DOHH2 (cell line): ENCODE results near the gene COL9A2.
A peak's percentile ranks its signal among the peaks of the same experiment; 100 is the strongest.

Experiments used
- H3F3A ChIP-seq: fragments of 200-600 bp; sonication (generic), shearing (Covaris generic); 2 replicates; pipeline ENCODE4 v1.6.0; 2016; ENCODE audit warnings: antibody characterized with exemption, mild to moderate bottlenecking; ENCODE audit not compliant: control insufficient read depth, insufficient read depth
- H3K27ac ChIP-seq: fragments of 200-600 bp; sonication (generic); 2 replicates; pipeline ENCODE4 v1.5.1; 2014; ENCODE audit warnings: low read depth, mild to moderate bottlenecking, low read length, moderate library complexity
- H3K27me3 ChIP-seq: fragments of 200-600 bp; sonication (generic); 2 replicates; pipeline ENCODE4 v1.6.1; 2014; ENCODE audit warnings: mild to moderate bottlenecking, low read length, mixed read lengths; ENCODE audit not compliant: control insufficient read depth
- H3K36me3 ChIP-seq: fragments of 200-600 bp; sonication (generic); 2 replicates; pipeline ENCODE4 v1.6.1; 2014; ENCODE audit warnings: mild to moderate bottlenecking, low read length, moderate library complexity, mixed read lengths; ENCODE audit not compliant: control insufficient read depth
- H3K4me1 ChIP-seq: fragments of 200-600 bp; sonication (generic); 2 replicates; pipeline ENCODE4 v1.6.1; 2014; ENCODE audit warnings: mild to moderate bottlenecking, low read length, mixed read lengths; ENCODE audit not compliant: control insufficient read depth
- H3K4me2 ChIP-seq: fragments of 200-600 bp; sonication (generic); 2 replicates; pipeline ENCODE4 v1.6.0; 2014; ENCODE audit warnings: mild to moderate bottlenecking, low read length, moderate library complexity
- H3K4me3 ChIP-seq: fragments of 200-600 bp; sonication (generic); 2 replicates; pipeline ENCODE4 v1.5.1; 2014; ENCODE audit warnings: mild to moderate bottlenecking, low read length, mixed read lengths
- H3K79me2 ChIP-seq: fragments of 200-600 bp; sonication (generic); 2 replicates; pipeline ENCODE4 v1.6.1; 2014; ENCODE audit warnings: mild to moderate bottlenecking, low read length, mixed read lengths; ENCODE audit not compliant: control insufficient read depth
- H3K9me2 ChIP-seq: fragments of 200-600 bp; sonication (generic); replicated peaks from 2 replicates; pipeline ENCODE4 v1.6.1; 2014; ENCODE audit warnings: mild to moderate bottlenecking, low read length, mixed read lengths; ENCODE audit not compliant: control insufficient read depth
- H3K9me3 ChIP-seq: fragments of 200-600 bp; sonication (generic); 2 replicates; pipeline ENCODE4 v1.6.1; 2014; ENCODE audit warnings: antibody characterized with exemption, low read length, mixed read lengths; ENCODE audit not compliant: control insufficient read depth, insufficient read depth
- H4K20me1 ChIP-seq: fragments of 200-600 bp; sonication (generic); 2 replicates; pipeline ENCODE4 v1.6.0; 2014; ENCODE audit warnings: low read depth, mild to moderate bottlenecking, antibody characterized with exemption, low read length, moderate library complexity; ENCODE audit not compliant: control insufficient read depth, insufficient read depth
- EZH2phosphoT487 ChIP-seq: fragments of 200-600 bp; sonication (generic); IDR thresholded peaks from 2 replicates; pipeline ENCODE4 v1.6.1; 2017; ENCODE audit warnings: borderline replicate concordance, mild to moderate bottlenecking, antibody characterized with exemption, low read length, moderate library complexity, mixed read lengths
- TF ChIP-seq, protein P1 (sequence below): fragments of 200-600 bp; sonication (generic); IDR thresholded peaks from one replicate; pipeline ENCODE4 v1.5.1; 2014; ENCODE audit warnings: antibody characterized with exemption, mild to moderate bottlenecking, low read depth, low read length; ENCODE audit not compliant: poor library complexity, severe bottlenecking

The COL9A2 gene

DNA sequence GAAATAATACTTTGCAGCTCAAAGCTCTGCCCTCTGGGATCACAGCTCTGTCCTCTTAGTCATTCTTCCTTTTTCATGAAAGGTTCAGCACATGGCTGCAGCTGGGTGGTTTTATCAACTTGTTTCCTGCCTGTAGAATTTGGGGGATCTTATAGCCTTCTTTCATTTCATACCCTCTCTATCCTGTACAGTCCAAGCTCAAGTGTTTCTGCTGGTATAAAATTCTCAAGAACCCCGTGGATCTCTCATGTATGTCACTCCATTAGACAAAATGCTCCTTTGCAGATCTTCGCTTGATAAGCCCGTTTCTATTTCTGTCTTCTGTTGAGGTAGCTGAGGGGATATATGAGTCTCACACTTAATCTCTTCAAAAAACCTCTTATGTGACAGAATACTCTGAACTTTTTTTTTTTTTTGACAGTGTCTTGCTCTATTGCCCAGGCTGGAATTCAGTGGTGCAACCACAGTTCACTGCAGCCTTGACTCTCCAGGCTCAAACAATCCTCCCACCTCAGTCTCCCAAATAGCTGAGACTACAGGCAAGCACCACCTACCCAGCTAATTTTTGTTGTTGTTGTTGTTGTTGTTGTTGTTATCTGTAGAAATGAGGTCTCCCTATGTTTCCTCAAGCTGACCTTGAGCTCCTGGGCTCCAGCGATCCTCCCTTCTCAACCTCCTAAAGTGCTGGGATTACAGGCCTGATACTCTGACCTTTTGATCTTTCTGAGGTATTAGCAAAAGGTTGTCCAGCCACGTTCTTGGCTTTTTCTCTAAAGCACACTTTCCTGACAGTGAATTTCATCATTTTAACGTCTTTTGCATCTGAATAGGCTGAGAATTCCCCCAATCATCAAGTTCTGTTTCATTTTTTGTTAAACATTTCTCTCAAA lies 24.6 kb upstream of the COL9A2 start:
- no peaks in the 10 kb centered on the region for H3K9me2 ChIP-seq
- H3K27ac ChIP-seq: no peak overlapping the region
- TF ChIP-seq EZH2phosphoT487: no peak
- TF ChIP-seq, protein P1, sequence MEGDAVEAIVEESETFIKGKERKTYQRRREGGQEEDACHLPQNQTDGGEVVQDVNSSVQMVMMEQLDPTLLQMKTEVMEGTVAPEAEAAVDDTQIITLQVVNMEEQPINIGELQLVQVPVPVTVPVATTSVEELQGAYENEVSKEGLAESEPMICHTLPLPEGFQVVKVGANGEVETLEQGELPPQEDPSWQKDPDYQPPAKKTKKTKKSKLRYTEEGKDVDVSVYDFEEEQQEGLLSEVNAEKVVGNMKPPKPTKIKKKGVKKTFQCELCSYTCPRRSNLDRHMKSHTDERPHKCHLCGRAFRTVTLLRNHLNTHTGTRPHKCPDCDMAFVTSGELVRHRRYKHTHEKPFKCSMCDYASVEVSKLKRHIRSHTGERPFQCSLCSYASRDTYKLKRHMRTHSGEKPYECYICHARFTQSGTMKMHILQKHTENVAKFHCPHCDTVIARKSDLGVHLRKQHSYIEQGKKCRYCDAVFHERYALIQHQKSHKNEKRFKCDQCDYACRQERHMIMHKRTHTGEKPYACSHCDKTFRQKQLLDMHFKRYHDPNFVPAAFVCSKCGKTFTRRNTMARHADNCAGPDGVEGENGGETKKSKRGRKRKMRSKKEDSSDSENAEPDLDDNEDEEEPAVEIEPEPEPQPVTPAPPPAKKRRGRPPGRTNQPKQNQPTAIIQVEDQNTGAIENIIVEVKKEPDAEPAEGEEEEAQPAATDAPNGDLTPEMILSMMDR: no peak
- H4K20me1 ChIP-seq: no peaks in the 10 kb centered on the region
- no peaks in the 10 kb centered on the region for H3F3A ChIP-seq
- peaks cover 37% of the 10 kb centered on the region for H3K4me1 ChIP-seq
- no peaks in the 10 kb centered on the region for H3K27me3 ChIP-seq
- no peaks in the 10 kb centered on the region for H3K79me2 ChIP-seq
- H3K36me3 ChIP-seq: no peaks in the 10 kb centered on the region
- H3K9me3 ChIP-seq: no peaks in the 10 kb centered on the region
- H3K4me3 ChIP-seq: no peak overlapping the region
- peak overlapping the region; percentile 14; the same call in 1 of the 2 replicates for H3K4me2 ChIP-seq

DNA sequence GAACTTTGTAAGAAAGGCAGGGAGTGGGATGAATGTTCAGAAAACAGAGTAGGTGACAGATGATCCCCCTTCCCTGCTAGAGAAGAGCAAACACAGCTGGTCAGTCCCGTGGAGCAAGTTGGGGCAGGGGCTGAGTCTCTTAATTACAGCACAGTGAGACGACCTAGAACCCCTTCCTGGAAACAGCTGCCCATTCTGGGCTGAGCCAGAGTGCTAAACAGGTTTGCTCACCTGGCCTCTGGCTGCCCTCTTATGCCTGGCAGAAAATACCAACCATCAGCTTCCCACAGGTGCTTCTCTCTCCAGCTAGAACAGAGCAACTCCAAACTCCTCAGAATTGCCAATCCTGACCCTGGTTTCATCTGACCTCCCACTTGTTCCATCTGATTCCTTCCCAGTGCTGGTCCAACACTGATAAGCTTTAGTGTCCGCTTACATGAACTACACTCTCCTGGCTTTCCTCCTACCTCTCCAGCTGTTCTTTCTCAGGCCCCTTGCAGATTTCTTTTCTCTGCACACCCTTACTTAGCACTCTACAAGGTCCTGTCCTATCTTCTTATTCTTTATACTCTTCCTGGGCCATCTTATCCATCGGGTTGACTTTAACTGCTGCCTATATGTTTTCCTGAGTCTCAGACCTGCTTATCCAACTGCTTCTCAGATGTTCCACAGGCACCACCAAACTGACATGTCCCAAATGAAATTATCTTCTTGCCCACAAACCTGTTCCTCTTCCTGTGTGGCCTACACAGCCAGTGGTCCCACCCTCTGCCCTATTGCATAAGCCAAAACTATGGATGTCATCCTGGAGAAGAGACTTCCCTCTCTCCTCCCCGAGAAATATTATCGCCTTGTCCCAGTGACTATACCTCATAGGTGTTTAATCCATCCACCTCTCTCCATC lies 22.6 kb upstream of the COL9A2 start:
- Histone ChIP-seq H3K27ac (no peak overlapping the region), H3F3A (no peaks in the 10 kb centered on the region), H3K79me2 (no peaks in the 10 kb centered on the region), H3K27me3 (no peaks in the 10 kb centered on the region), H3K9me2 (no peaks in the 10 kb centered on the region), H3K4me3 (no peak overlapping the region), H3K4me2 (no peak overlapping the region), H3K36me3 (no peaks in the 10 kb centered on the region), H4K20me1 (no peaks in the 10 kb centered on the region), H3K4me1 (peaks cover 31% of the 10 kb centered on the region), H3K9me3 (no peaks in the 10 kb centered on the region)
- TF ChIP-seq, protein P1: no peak
- TF ChIP-seq EZH2phosphoT487: no peak

DNA sequence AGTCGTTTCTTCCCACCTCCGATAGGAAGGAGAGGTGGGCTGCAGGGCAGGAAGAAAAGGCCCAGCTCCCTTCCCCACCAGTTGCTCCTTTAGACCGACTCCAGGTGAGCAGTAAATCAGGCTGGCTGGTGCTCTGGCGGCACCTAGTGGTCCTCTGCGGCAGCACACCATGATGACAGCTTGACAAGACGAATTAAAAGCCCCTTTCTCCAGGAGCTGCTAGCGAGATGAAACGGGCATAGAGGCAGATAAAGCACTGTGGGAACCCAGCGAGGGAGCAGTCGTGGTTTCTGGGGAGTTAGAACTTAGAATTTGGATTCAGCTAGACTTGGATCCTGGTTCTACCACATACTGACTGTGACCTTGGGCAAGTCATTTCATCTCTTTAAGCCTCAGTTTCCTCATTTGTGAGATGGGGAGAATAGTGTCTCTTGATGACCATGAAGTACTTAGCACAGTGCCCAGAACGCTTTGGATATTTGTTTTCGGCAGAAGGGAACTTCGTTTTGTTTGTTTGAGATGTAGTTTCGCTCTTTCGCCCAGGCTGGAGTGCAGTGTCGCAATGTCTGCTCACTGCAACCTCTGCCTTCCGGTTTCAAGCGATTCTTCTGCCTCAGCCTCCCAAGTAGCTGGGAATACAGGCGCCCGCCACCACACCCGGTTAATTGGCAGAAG lies 21.8 kb upstream of the COL9A2 start:
- H3K27me3 ChIP-seq: no peaks in the 10 kb centered on the region
- H4K20me1 ChIP-seq: no peaks in the 10 kb centered on the region
- no peaks in the 10 kb centered on the region for H3K36me3 ChIP-seq
- 0 out of 2 replicates have a peak overlapping the region, but pooled peaks have one; percentile 8 for H3K4me3 ChIP-seq
- peaks cover 24% of the 10 kb centered on the region for H3K4me1 ChIP-seq
- no peaks in the 10 kb centered on the region for H3K9me3 ChIP-seq
- H3K4me2 ChIP-seq: peak overlapping the region; percentile 42
- no peaks in the 10 kb centered on the region for H3F3A ChIP-seq
- H3K9me2 ChIP-seq: no peaks in the 10 kb centered on the region
- no peaks in the 10 kb centered on the region for H3K79me2 ChIP-seq
- no peak for TF ChIP-seq EZH2phosphoT487
- TF ChIP-seq, protein P1: peak; percentile 98
- no peak overlapping the region for H3K27ac ChIP-seq
